Fibroblast of lung (primary cell): ENCODE results near the gene PTGES2. TPM values are rescaled to one million over a fixed set of nuclear protein-coding genes. Genes with fewer than 3 reads are reported as not detected.

Source experiments
- DNase-seq, 2 donors: peaks; one replicate each; pipeline versions ENCODE4 v3.0.0 to v3.0.0-alpha.2; 2010; ENCODE audit warnings: low read depth in 2 of 2
- H2AFZ ChIP-seq: 2 replicates; pipeline ENCODE4 v1.5.1; 2012; ENCODE audit warnings: low read length, control low read depth, inconsistent platforms
- H3K27ac ChIP-seq: 2 replicates; pipeline ENCODE4 v1.5.1; 2011; ENCODE audit warnings: low read length, control low read depth; ENCODE audit not compliant: insufficient read depth
- H3K27me3 ChIP-seq: 2 replicates; pipeline ENCODE4 v1.5.1; 2011; ENCODE audit warnings: mild to moderate bottlenecking, low read length; ENCODE audit not compliant: control insufficient read depth, insufficient read depth
- H3K36me3 ChIP-seq: 2 replicates; pipeline ENCODE4 v1.5.1; 2011; ENCODE audit warnings: low read length; ENCODE audit not compliant: control insufficient read depth, insufficient read depth
- H3K4me1 ChIP-seq: 2 replicates; pipeline ENCODE4 v1.5.1; 2011; ENCODE audit warnings: low read length; ENCODE audit not compliant: control insufficient read depth, insufficient read depth; ENCODE audit errors: extremely low read depth
- H3K4me2 ChIP-seq: 2 replicates; pipeline ENCODE4 v1.5.1; 2011; ENCODE audit warnings: low read length, control low read depth; ENCODE audit not compliant: insufficient read depth; ENCODE audit errors: extremely low read depth
- H3K4me3 ChIP-seq, 4 experiments: fragments of 200-600 bp in 1 of 4; sonication (generic) in 1 of 4; replicated peaks in 1 of 4; 2 replicates each; pipeline ENCODE4 v1.5.1; 2011 to 2016; ENCODE audit warnings: low read length in 4 of 4, low read depth in 3 of 4, mild to moderate bottlenecking in 3 of 4, control low read depth in 2 of 4, inconsistent platforms in 1 of 4, mixed read lengths in 1 of 4; ENCODE audit not compliant: insufficient read depth in 1 of 4; ENCODE audit errors: control extremely low read depth in 1 of 4
- H3K79me2 ChIP-seq: 2 replicates; pipeline ENCODE4 v1.5.1; 2012; ENCODE audit warnings: mild to moderate bottlenecking, low read length, inconsistent platforms; ENCODE audit not compliant: control insufficient read depth, insufficient read depth
- H3K9ac ChIP-seq: 2 replicates; pipeline ENCODE4 v1.5.1; 2011; ENCODE audit warnings: mild to moderate bottlenecking, low read length, control low read depth; ENCODE audit not compliant: insufficient read depth
- H3K9me3 ChIP-seq: 2 replicates; pipeline ENCODE4 v1.5.1; 2012; ENCODE audit warnings: low read depth, low read length; ENCODE audit not compliant: control insufficient read depth, insufficient read depth
- H4K20me1 ChIP-seq: 2 replicates; pipeline ENCODE4 v1.5.1; 2011; ENCODE audit warnings: low read length; ENCODE audit not compliant: control insufficient read depth, insufficient read depth; ENCODE audit errors: extremely low read depth
- EZH2 ChIP-seq: IDR thresholded peaks from 2 replicates; pipeline ENCODE4 v1.5.1; 2012; ENCODE audit warnings: low read length, control low read depth, mild to moderate bottlenecking; ENCODE audit errors: missing control alignments
- polyA plus RNA-seq, 2 donors: library from polyadenylated mRNA; depleted of rRNA in 1 of 2; stranded (reverse) in 1 of 2; unstranded in 1 of 2; fragments of >200 nt; gene quantifications; 2 replicates each; pipeline ENCODE4 v1.2.1, GENCODE V29; 2011 to 2012; ENCODE audit warnings: missing spikeins in 1 of 2
- total RNA-seq: library from RNA; depleted of rRNA; stranded (reverse); fragments of >200 nt; gene quantifications from 2 replicates; pipeline ENCODE4 v1.2.1, GENCODE V29; 2014
- TF ChIP-seq, protein P1 (sequence below), 2 donors: IDR thresholded peaks in 1 of 2; conservative IDR thresholded peaks in 1 of 2; 1 replicate in 1 of 2; 2 replicates in 1 of 2; pipeline ENCODE4 v1.5.1; 2011 to 2012; ENCODE audit warnings: low read length in 2 of 2, control low read depth in 1 of 2, inconsistent platforms in 1 of 2, low read depth in 1 of 2, mild to moderate bottlenecking in 1 of 2

Gene PTGES2
- total and polyA plus RNA-seq, 2 donors (not counting 1 experiment from before 2014, with no cell fraction given) = 44.8 to 57.6 TPM

DNA sequence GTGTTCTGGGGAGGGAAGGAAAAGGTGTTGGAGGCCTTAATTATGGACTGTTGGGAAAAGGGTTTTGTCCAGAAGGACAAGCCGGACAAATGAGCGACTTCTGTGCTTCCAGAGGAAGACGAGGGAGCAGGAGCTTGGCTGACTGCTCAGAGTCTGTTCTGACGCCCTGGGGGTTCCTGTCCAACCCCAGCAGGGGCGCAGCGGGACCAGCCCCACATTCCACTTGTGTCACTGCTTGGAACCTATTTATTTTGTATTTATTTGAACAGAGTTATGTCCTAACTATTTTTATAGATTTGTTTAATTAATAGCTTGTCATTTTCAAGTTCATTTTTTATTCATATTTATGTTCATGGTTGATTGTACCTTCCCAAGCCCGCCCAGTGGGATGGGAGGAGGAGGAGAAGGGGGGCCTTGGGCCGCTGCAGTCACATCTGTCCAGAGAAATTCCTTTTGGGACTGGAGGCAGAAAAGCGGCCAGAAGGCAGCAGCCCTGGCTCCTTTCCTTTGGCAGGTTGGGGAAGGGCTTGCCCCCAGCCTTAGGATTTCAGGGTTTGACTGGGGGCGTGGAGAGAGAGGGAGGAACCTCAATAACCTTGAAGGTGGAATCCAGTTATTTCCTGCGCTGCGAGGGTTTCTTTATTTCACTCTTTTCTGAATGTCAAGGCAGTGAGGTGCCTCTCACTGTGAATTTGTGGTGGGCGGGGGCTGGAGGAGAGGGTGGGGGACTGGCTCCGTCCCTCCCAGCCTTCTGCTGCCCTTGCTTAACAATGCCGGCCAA is 19.1 kb downstream of the PTGES2 start:
- H3K9me3 ChIP-seq = no peaks in the 10 kb centered on the region
- H3K4me2 ChIP-seq = no peak overlapping the region
- H4K20me1 ChIP-seq = no peaks in the 10 kb centered on the region
- peaks cover 33% of the 10 kb centered on the region for H3K36me3 ChIP-seq
- no peak overlapping the region for H3K27ac ChIP-seq
- H3K9ac ChIP-seq = no peak overlapping the region
- no peak overlapping the region for H2AFZ ChIP-seq
- H3K27me3 ChIP-seq = no peaks in the 10 kb centered on the region
- no peak for TF ChIP-seq EZH2
- TF ChIP-seq, protein P1, sequence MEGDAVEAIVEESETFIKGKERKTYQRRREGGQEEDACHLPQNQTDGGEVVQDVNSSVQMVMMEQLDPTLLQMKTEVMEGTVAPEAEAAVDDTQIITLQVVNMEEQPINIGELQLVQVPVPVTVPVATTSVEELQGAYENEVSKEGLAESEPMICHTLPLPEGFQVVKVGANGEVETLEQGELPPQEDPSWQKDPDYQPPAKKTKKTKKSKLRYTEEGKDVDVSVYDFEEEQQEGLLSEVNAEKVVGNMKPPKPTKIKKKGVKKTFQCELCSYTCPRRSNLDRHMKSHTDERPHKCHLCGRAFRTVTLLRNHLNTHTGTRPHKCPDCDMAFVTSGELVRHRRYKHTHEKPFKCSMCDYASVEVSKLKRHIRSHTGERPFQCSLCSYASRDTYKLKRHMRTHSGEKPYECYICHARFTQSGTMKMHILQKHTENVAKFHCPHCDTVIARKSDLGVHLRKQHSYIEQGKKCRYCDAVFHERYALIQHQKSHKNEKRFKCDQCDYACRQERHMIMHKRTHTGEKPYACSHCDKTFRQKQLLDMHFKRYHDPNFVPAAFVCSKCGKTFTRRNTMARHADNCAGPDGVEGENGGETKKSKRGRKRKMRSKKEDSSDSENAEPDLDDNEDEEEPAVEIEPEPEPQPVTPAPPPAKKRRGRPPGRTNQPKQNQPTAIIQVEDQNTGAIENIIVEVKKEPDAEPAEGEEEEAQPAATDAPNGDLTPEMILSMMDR (conservative IDR thresholded peaks at IDR 0.05 in 1 of 2, IDR thresholded peaks at IDR 0.05 in 1 of 2; ENCODE audit: low read depth in 1 of 2, low read length in 2 of 2) = no peak
- no peaks in the 10 kb centered on the region for H3K79me2 ChIP-seq
- H3K4me3 ChIP-seq = no peak overlapping the region
- DNase-seq = no peak
- H3K4me1 ChIP-seq = no peaks in the 10 kb centered on the region

DNA sequence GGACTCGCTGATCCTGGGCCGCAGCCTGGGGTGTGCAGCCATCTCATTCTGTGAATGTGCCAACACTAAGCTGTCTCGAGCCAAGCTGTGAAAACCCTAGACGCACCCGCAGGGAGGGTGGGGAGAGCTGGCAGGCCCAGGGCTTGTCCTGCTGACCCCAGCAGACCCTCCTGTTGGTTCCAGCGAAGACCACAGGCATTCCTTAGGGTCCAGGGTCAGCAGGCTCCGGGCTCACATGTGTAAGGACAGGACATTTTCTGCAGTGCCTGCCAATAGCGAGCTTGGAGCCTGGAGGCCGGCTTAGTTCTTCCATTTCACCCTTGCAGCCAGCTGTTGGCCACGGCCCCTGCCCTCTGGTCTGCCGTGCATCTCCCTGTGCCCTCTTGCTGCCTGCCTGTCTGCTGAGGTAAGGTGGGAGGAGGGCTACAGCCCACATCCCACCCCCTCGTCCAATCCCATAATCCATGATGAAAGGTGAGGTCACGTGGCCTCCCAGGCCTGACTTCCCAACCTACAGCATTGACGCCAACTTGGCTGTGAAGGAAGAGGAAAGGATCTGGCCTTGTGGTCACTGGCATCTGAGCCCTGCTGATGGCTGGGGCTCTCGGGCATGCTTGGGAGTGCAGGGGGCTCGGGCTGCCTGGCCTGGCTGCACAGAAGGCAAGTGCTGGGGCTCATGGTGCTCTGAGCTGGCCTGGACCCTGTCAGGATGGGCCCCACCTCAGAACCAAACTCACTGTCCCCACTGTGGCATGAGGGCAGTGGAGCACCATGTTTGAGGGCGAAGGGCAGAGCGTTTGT is 19.9 kb downstream of the PTGES2 start:
- H3K4me1 ChIP-seq = no peaks in the 10 kb centered on the region
- no peak overlapping the region for H3K4me2 ChIP-seq
- peaks cover 41% of the 10 kb centered on the region for H3K36me3 ChIP-seq
- peaks cover 2% of the 10 kb centered on the region for H3K79me2 ChIP-seq
- no peaks in the 10 kb centered on the region for H3K9me3 ChIP-seq
- H3K9ac ChIP-seq = no peak overlapping the region
- TF ChIP-seq, protein P1 (conservative IDR thresholded peaks at IDR 0.05 in 1 of 2, IDR thresholded peaks at IDR 0.05 in 1 of 2; ENCODE audit: low read depth in 1 of 2, low read length in 2 of 2) = no peak
- no peak for TF ChIP-seq EZH2
- no peaks in the 10 kb centered on the region for H4K20me1 ChIP-seq
- H3K4me3 ChIP-seq = no peak overlapping the region
- no peak overlapping the region for H2AFZ ChIP-seq
- no peak overlapping the region for H3K27ac ChIP-seq
- no peak for DNase-seq
- no peaks in the 10 kb centered on the region for H3K27me3 ChIP-seq

DNA sequence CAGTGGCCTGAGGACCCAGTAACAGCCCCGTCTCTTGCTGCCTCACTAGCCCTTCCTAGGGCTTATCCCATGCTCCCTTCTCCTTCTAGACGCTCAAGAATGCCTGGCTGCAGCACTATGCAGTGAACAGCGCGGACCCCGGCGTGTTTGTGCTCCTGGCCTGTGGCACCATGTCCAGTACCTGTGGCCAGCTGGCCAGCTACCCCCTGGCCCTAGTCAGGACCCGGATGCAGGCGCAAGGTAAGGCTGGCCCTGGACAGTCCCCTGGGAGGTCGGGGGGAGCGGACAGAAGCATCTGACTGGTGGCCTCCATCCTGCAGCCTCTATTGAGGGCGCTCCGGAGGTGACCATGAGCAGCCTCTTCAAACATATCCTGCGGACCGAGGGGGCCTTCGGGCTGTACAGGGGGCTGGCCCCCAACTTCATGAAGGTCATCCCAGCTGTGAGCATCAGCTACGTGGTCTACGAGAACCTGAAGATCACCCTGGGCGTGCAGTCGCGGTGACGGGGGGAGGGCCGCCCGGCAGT is 20.5 kb downstream of the PTGES2 start:
- Histone ChIP-seq H3K9ac (no peak overlapping the region), H2AFZ (no peak overlapping the region), H3K79me2 (peaks cover 9% of the 10 kb centered on the region), H3K4me1 (no peaks in the 10 kb centered on the region), H3K36me3 (peaks cover 48% of the 10 kb centered on the region), H4K20me1 (no peaks in the 10 kb centered on the region), H3K27me3 (no peaks in the 10 kb centered on the region), H3K27ac (no peak overlapping the region), H3K4me2 (no peak overlapping the region), H3K4me3 (no peak overlapping the region), H3K9me3 (no peaks in the 10 kb centered on the region)
- DNase-seq = no peak
- TF ChIP-seq, protein P1 (conservative IDR thresholded peaks at IDR 0.05 in 1 of 2, IDR thresholded peaks at IDR 0.05 in 1 of 2; ENCODE audit: low read depth in 1 of 2, low read length in 2 of 2) = no peak
- TF ChIP-seq EZH2 = no peak
